GM18868 (cell line): ENCODE results near the gene SUFU.

ENCODE experiments used
- ATAC-seq: cut with Tn5 transposase; IDR thresholded peaks from one replicate; pipeline ENCODE4 v1.9.1; 2021; ENCODE audit warnings: mild to moderate bottlenecking, moderate library complexity; ENCODE audit not compliant: unreplicated experiment

Gene SUFU

DNA sequence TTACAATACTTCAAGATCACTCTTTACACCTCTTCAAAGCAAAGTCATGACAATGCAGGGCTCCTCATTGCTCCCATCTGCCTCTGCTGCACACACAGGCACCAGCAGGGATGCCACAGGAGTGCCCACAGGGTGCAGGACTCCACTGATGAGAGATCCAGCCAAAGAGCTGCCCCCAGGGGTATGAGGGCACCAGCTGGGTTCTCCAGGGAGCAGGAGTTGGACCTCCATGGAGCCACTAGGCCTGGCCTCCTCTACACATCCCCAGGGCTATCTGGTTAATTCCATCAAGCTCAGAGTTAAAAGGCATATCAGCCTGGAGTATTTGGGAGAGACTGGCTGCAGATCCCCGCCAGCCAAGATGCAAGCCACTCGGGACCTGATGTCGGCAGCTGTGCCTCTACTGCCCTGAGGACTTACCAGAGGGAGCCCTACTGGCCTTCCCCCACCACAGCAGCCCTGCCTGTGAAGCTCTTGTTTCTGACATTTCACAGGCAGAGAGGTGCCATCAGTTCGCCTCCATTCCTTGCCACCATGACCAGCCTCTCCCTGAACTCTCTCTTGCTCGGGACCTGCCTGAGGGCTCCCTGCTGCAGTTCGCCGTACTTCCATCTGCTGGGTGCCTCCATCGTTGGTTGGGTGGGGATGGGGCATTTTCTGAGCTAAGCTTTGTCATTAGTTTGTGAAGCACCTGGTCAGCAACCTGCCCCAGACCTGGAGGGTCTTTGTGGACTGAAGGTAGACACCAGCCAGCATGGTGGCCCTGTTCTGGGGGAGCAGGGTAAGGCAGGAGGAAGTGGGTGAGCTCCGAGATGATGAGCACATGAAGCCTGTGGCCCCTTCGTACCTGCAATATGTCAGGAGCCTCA lies 128.0 kb downstream of the SUFU start:
- ATAC-seq = no peak

- no peak for ATAC-seq
These were observed 128.8 kb downstream of the SUFU start for GRCh38 chr10:102632394-102633111.

- no peak for ATAC-seq
These were observed 129.5 kb downstream of the SUFU start for GRCh38 chr10:102633287-102633686.

DNA sequence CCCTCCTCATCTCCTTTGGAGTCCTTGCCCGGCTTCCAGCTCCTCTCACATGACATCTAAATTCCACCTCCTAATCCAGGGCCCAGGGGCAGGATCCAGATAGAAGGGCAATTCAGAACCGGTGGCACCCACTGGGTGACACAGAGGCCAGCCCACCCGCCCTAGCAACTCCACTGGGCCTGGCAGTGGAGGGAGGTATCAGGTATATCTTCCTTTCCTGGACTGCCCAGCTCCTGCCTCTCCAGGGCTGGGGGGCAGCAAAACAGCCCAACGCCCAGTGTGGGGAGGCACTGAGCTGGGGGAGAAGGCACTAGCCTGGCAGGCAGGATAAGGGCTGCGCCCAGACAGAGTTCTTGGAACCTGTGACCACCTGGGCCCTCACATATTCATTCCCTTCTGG lies 130.1 kb downstream of the SUFU start:
- no peak for ATAC-seq

DNA sequence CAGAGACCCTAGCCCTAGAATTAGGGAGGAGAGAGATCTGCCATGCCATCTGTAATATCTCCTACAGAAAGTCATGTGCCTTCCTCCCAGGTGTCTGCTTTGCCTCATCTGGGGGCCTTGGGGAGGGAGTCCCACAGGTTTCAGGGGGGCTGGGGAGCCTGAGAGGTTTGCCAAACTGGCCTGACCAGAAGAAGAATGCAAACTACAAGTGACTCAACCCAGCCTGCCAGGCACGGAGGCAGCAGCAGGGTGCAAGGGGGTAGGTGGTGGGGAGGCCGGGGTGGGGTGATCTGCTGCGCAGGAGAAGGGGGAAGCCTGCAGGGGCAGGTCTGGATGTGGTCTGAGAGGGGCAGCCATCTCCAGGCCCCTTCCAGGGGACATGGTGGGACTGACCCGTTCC lies 130.9 kb downstream of the SUFU start:
- ATAC-seq = no peak

DNA sequence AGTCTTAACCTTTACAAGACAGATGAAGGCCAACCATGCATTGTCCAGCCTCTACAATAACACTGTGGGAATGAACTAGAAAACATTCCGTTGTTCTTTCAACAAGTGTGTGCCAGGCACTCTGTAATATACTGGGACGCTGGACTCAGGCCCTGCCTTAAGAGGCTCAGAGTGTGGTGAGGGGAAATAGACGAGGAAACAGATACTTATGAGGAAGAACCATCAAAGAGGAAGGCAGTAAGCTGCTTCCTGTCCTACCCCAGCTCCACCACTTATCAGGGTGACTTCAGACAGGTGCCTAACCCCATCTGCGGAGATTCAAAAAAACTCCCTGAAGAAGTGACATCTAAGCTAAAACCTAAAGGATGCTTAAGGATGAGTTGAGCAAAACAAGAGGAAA lies 131.6 kb downstream of the SUFU start:
- ATAC-seq = no peak

GRCh38 chr10:102639537-102639936 lies 135.8 kb downstream of the SUFU start:
- ATAC-seq = no peak

- ATAC-seq = no peak
These were observed 137.6 kb downstream of the SUFU start for GRCh38 chr10:102641402-102641801.

GRCh38 chr10:102641880-102642735 lies 138.3 kb downstream of the SUFU start:
- peak; percentile 54 for ATAC-seq

DNA sequence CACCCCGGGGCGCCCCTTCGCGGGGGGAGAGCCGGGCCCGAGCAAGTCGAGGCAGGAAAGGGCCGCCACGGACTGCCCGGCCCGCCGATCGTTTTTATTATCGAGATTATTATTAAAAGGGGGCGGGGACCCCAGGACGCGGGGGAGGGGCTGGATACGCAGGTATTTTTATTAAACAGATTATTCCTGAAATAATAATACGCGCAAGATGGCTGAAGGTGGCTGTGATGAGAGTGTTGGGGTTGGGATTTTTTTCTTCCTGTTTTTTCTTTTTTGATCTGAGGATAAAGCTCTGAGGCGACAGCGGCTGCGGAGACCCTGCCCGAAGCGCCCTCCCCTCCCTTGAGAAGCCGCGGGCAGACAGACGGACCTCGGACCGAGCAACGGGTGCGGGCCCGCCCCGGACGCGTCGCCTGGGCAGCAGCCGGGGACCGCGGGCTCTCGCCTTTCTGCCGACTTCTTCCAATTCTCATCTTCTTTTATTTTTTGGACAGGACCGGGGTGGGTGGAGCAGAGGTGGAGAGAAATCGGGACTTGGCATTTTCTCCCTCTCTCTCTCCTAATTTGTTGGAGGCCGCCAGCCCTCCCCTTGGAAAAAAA lies 139.1 kb downstream of the SUFU start:
- ATAC-seq = no peak

- no peak for ATAC-seq
These were observed 139.7 kb downstream of the SUFU start for GRCh38 chr10:102643336-102644065.

- no peak for ATAC-seq
These were observed 140.4 kb downstream of the SUFU start, which contains the start of gene TRIM8 for GRCh38 chr10:102644066-102644645. Gene TRIM8 (plus strand): TSS chr10:102644479. CDS start chr10:102644618, 139 bp downstream.

DNA sequence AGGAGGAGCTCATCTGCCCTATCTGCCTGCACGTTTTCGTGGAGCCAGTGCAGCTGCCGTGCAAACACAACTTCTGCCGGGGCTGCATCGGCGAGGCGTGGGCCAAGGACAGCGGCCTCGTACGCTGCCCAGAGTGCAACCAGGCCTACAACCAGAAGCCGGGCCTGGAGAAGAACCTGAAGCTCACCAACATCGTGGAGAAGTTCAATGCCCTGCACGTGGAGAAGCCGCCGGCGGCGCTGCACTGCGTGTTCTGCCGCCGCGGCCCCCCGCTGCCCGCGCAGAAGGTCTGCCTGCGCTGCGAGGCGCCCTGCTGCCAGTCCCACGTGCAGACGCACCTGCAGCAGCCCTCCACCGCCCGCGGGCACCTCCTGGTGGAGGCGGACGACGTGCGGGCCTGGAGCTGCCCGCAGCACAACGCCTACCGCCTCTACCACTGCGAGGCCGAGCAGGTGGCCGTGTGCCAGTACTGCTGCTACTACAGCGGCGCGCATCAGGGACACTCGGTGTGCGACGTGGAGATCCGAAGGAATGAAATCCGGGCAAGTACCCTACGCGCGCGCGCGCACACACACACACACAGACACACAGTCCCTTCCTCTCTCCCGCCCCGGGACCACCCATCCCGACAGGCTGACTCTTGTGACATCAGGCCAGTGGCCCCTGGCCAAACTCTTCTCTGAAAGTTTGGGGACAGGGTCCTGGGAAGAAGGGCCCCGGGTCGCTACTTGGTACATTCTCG lies 141.0 kb downstream of the SUFU start:
- ATAC-seq = no peak

- ATAC-seq = no peak
These were observed 141.6 kb downstream of the SUFU start for GRCh38 chr10:102645388-102645740.

GRCh38 chr10:102645741-102646609 lies 142.2 kb downstream of the SUFU start:
- ATAC-seq = peak; percentile 31

- no peak for ATAC-seq
These were observed 143.1 kb downstream of the SUFU start for GRCh38 chr10:102646610-102647442.
